AG04450 (cell line): ENCODE results near the gene ZDHHC17. TPM values are rescaled to one million over a fixed set of nuclear protein-coding genes. Genes with fewer than 3 reads are reported as not detected.

Experiments used
- CTCF ChIA-PET: fragments of 300-600, 350-600 bp; formaldehyde crosslinking; extraction: SDS; loops from one replicate; lab custom pipeline; 2022; ENCODE audit warnings: antibody characterized with exemption, inconsistent platforms; lab: Charles Lee
- POLR2A ChIA-PET: fragments of 350-600 bp; formaldehyde crosslinking; extraction: SDS; loops from one replicate; lab custom pipeline; 2021; ENCODE audit warnings: antibody characterized with exemption, inconsistent platforms; lab: Yijun Ruan, JAX
- DNase-seq: peaks from one replicate; pipeline ENCODE4 v3.0.0-alpha.2; 2011; ENCODE audit warnings: low read depth, low spot score
- H3K27ac ChIP-seq: one replicate; pipeline ENCODE4 v1.5.1; 2012; ENCODE audit warnings: low read depth, low read length, control low read depth
- H3K27me3 ChIP-seq: one replicate; pipeline ENCODE4 v1.6.0; 2012; ENCODE audit warnings: low read length; ENCODE audit not compliant: control insufficient read depth, insufficient read depth
- H3K4me3 ChIP-seq: 2 replicates; pipeline ENCODE4 v1.5.1; 2011; ENCODE audit warnings: mild to moderate bottlenecking, low read depth, low read length, control low read depth
- H3K9me3 ChIP-seq: 2 replicates; pipeline ENCODE4 v1.5.1; 2012; ENCODE audit warnings: low read length; ENCODE audit not compliant: control insufficient read depth, insufficient read depth
- polyA plus RNA-seq: library from polyadenylated mRNA; depleted of rRNA; stranded (reverse); fragments of >200 nt; gene quantifications from 2 replicates; pipeline ENCODE4 v1.2.3, GENCODE V29; 2011
- TF ChIP-seq, protein P1 (sequence below): IDR thresholded peaks from 2 replicates; pipeline ENCODE4 v1.5.1; 2011; ENCODE audit warnings: low read depth, low read length, control low read depth, inconsistent platforms

Gene ZDHHC17
- polyA plus RNA-seq, 1 experiment, result 48.1 TPM

DNA sequence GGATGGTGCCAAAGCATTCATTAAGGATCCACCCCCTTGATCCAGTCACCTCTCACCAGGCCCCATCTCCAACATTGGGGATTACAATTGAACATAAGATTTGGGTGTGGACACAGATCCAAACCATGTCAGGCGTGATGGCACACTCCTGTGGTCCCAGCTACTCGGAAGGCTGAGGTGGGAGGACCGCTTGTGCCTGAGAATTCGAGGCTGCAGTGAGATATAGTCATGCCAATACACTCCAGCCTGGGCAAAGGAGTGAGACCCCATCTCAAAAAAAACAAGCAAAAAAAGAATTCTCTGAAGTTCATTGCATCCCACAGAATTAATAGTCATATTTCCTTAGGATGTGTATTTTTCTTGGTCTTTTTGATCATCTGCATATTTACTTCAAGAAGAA is 34.9 kb downstream of the ZDHHC17 start:
- no peak overlapping the region for H3K4me3 ChIP-seq
- no peaks in the 10 kb centered on the region; the same call in 1 of the 2 replicates for H3K9me3 ChIP-seq
- H3K27ac ChIP-seq, result no peak overlapping the region
- no peak for DNase-seq
- POLR2A ChIA-PET, result no interaction called here
- H3K27me3 ChIP-seq, result no peaks in the 10 kb centered on the region
- TF ChIP-seq, protein P1, sequence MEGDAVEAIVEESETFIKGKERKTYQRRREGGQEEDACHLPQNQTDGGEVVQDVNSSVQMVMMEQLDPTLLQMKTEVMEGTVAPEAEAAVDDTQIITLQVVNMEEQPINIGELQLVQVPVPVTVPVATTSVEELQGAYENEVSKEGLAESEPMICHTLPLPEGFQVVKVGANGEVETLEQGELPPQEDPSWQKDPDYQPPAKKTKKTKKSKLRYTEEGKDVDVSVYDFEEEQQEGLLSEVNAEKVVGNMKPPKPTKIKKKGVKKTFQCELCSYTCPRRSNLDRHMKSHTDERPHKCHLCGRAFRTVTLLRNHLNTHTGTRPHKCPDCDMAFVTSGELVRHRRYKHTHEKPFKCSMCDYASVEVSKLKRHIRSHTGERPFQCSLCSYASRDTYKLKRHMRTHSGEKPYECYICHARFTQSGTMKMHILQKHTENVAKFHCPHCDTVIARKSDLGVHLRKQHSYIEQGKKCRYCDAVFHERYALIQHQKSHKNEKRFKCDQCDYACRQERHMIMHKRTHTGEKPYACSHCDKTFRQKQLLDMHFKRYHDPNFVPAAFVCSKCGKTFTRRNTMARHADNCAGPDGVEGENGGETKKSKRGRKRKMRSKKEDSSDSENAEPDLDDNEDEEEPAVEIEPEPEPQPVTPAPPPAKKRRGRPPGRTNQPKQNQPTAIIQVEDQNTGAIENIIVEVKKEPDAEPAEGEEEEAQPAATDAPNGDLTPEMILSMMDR, result no peak
- CTCF ChIA-PET, result no interaction called here

DNA sequence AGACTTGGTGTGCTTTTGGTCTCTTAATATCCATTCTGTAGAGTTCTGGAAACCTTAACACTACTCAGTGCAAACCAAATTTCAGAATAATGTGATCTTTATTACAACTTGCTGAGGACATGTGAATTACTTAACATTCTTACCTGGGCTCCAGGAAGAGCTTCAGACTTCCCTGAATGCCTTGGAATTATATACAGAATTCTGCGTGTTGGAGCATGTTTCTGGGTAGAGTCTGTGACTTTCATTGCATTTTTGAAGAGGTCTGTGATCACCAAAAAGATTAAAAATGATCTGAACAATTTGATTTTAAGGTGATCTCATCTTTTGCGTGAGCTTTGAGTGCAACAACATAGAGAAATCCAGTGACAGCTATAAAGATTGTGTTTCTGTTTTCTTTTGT is 35.4 kb downstream of the ZDHHC17 start:
- ChIA-PET POLR2A (no interaction called here), CTCF (interaction anchor here (1.8 kb wide), 1 partner anchor 8 kb away, joined by 10 read pairs; no protein-coding TSS in a partner anchor)
- no peaks in the 10 kb centered on the region for H3K27me3 ChIP-seq
- DNase-seq, result no peak
- H3K27ac ChIP-seq, result no peak overlapping the region
- TF ChIP-seq, protein P1, result no peak
- H3K9me3 ChIP-seq, result no peaks in the 10 kb centered on the region; the same call in 1 of the 2 replicates
- H3K4me3 ChIP-seq, result no peak overlapping the region

DNA sequence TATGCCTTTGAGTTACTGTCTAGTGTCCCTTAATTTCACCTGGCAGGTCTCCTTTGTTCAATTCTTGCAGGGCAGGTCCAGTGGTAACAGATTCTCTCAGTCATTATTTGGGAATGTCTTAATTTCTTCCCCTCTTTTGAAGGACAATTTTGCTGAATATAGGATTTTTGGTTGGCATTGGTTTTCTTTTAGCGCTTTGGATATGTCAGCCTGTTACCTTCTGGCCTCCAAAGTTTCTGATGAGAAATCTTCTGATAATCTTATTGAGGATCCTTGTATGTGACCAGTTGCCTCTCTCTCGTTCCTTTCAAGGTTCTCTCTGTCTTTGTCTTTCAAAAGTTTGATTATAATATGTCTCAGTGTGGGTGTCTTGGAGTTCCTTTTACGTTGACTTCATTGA is 38.1 kb downstream of the ZDHHC17 start:
- no peak overlapping the region for H3K27ac ChIP-seq
- ChIA-PET POLR2A (no interaction called here), CTCF (interaction anchor here (2.0 kb wide), 1 partner anchor 11 kb away, joined by 19 read pairs; no protein-coding TSS in a partner anchor)
- no peak overlapping the region for H3K4me3 ChIP-seq
- H3K27me3 ChIP-seq, result no peaks in the 10 kb centered on the region
- TF ChIP-seq, protein P1, result no peak
- DNase-seq, result no peak
- no peaks in the 10 kb centered on the region; the same call in 1 of the 2 replicates for H3K9me3 ChIP-seq

DNA sequence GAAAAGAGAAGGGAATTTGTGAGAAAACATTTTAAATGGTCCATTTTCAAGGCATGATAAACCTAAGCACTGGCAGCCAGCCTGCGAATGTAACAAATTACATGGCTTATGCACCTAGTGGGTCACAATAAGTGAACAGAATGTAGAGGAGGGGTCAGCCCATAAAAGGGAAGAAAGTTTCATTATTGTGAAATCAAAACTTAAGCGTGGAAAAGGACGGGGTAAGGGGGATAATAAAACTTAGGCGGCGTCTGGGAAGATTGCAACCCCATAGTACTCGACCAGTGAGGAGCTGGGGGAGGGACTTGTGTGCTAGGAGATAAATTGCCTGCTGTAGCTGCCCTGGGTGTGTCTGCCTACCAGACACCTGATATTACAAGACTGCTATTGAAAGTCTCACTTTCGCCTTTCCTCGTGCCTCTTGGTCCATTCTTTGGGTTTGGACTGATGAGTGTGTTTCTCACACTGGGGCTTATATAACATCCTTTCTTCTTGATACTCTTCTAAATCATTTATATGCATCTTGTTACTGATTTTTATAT is 40.6 kb downstream of the ZDHHC17 start:
- TF ChIP-seq, protein P1, result no peak
- H3K27ac ChIP-seq, result no peak overlapping the region
- H3K4me3 ChIP-seq, result no peak overlapping the region
- H3K9me3 ChIP-seq, result no peaks in the 10 kb centered on the region; the same call in 1 of the 2 replicates
- H3K27me3 ChIP-seq, result no peaks in the 10 kb centered on the region
- POLR2A ChIA-PET, result no interaction called here
- CTCF ChIA-PET, result interaction anchor here (1.8 kb wide), 1 partner anchor 206 kb away, joined by 8 read pairs; no protein-coding TSS in a partner anchor
- no peak for DNase-seq

DNA sequence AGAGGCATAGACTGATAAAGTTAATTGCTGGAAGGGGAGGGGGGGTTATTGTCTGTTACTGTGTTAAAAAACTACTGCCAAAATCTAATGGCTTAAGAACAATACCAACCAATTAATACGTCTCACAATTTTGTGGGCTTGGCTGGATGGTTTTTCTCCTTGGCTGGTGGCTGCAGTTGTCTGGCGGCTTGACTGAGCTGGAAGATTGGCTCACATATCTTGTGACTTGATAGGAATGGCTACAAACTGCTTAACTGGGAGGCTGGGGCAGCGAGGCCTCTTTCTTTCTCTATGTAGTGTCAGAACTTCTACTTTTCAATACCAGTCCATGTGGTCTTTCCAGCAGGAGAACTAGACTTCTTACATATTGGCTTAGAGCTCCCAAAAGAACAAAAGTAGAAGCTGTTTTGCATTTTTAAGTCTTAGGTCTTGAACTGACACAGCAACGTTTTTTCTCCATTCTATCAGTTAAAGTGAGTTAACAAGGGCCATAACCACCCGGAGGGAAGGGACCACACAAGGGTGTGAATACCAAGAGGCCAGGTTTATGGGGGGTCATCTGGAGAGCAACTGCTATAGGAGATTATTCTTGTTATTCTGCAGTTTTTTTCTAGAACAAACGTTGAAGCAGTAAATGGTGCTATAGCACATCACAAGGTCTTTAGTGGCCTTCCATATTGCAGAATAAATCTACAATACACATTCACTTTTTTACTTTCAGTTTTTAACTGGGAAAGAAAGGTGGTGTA is 46.9 kb downstream of the ZDHHC17 start:
- H3K27ac ChIP-seq, result no peak overlapping the region
- TF ChIP-seq, protein P1, result no peak
- ChIA-PET POLR2A (no interaction called here), CTCF (no interaction called here)
- no peaks in the 10 kb centered on the region for H3K9me3 ChIP-seq
- H3K4me3 ChIP-seq, result no peak overlapping the region
- no peaks in the 10 kb centered on the region for H3K27me3 ChIP-seq
- no peak for DNase-seq
